Cardiac muscle cell (in vitro differentiated cells and primary cell): Measurements from ENCODE around the gene GPS1. TPM values are rescaled to one million over a fixed set of nuclear protein-coding genes. Genes with fewer than 3 reads are reported as not detected.

Experiments
- DNase-seq, 2 donors: peaks; one replicate each; pipeline versions ENCODE4 v3.0.0 to v3.0.0-alpha.2; 2010 to 2017; ENCODE audit warnings: low read depth in 1 of 2, low spot score in 1 of 2
- H3K27ac ChIP-seq: fragments of 200-600 bp; sonication (generic); 2 replicates; pipeline ENCODE4 v1.5.1; 2016
- H3K27me3 ChIP-seq: fragments of 200-600 bp; sonication (generic); 2 replicates; pipeline ENCODE4 v1.6.0; 2016; ENCODE audit warnings: control low read depth
- H3K36me3 ChIP-seq: fragments of 200-600 bp; sonication (generic); 2 replicates; pipeline ENCODE4 v1.5.1; 2016; ENCODE audit warnings: control low read depth
- H3K4me1 ChIP-seq: fragments of 200-600 bp; sonication (generic); 2 replicates; pipeline ENCODE4 v1.8.1; 2017; ENCODE audit warnings: low read depth, mild to moderate bottlenecking, mixed run types
- H3K4me3 ChIP-seq: fragments of 200-600 bp; sonication (generic); 2 replicates; pipeline ENCODE4 v1.5.1; 2016; ENCODE audit warnings: mild to moderate bottlenecking
- H3K9me3 ChIP-seq: fragments of 200-600 bp; sonication (generic); 2 replicates; pipeline ENCODE4 v1.5.1; 2017; ENCODE audit warnings: low read depth, mild to moderate bottlenecking, control low read depth
- polyA plus RNA-seq: library from polyadenylated mRNA; unstranded; fragments of >200 nt; fragmentation: Nextera tagmentation; extraction: Ambion mirVana; gene quantifications from 2 replicates; pipeline ENCODE4 v1.2.1, GENCODE V29; 2016
- total RNA-seq: library from RNA; depleted of rRNA; stranded (reverse); fragments of >200 nt; gene quantifications from 2 replicates; pipeline ENCODE4 v1.2.3, GENCODE V29; 2016
- TF ChIP-seq, protein P1 (sequence below): IDR thresholded peaks from 2 replicates; pipeline ENCODE4 v1.5.1; 2012; ENCODE audit warnings: low read depth, mild to moderate bottlenecking, low read length

GPS1 gene
- total and polyA plus RNA-seq, 2 experiments from 2014 or later: 231 to 257 TPM

- no peaks in the 10 kb centered on the region for H3K9me3 ChIP-seq
- no peak overlapping the region for H3K27ac ChIP-seq
- no peak overlapping the region for H3K4me3 ChIP-seq
- TF ChIP-seq, protein P1, sequence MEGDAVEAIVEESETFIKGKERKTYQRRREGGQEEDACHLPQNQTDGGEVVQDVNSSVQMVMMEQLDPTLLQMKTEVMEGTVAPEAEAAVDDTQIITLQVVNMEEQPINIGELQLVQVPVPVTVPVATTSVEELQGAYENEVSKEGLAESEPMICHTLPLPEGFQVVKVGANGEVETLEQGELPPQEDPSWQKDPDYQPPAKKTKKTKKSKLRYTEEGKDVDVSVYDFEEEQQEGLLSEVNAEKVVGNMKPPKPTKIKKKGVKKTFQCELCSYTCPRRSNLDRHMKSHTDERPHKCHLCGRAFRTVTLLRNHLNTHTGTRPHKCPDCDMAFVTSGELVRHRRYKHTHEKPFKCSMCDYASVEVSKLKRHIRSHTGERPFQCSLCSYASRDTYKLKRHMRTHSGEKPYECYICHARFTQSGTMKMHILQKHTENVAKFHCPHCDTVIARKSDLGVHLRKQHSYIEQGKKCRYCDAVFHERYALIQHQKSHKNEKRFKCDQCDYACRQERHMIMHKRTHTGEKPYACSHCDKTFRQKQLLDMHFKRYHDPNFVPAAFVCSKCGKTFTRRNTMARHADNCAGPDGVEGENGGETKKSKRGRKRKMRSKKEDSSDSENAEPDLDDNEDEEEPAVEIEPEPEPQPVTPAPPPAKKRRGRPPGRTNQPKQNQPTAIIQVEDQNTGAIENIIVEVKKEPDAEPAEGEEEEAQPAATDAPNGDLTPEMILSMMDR: no peak
- DNase-seq: no peak
- H3K27me3 ChIP-seq: no peaks in the 10 kb centered on the region
- H3K4me1 ChIP-seq: no peaks in the 10 kb centered on the region
- H3K36me3 ChIP-seq: no peaks in the 10 kb centered on the region
Measured at GRCh38 chr17:82028966-82029365, 22.7 kb upstream of the GPS1 start.

DNA sequence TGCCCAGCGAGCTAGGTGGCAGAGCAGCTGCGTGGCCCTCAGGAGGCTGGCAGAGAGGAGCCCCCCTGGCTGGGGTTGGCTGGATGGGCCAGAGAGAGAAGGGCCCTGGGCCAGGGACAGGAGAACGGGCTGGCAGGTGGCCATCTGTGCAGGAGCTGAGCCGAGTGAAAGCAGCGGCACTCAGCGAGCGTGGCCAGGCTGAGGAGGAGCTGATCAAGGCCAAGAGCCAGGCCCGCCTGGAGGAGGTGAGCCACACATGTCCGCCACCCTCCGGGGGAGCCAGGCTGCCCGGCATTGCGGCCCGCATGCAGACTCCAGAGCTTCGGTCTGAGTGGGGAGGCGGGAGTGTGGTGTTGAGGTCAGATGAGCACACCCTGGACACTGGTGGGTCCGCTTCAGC lies 22.3 kb upstream of the GPS1 start:
- no peak for DNase-seq
- Histone ChIP-seq H3K36me3 (no peaks in the 10 kb centered on the region), H3K9me3 (no peaks in the 10 kb centered on the region), H3K4me3 (no peak overlapping the region), H3K27me3 (no peaks in the 10 kb centered on the region), H3K4me1 (no peaks in the 10 kb centered on the region), H3K27ac (no peak overlapping the region)
- TF ChIP-seq, protein P1: no peak

DNA sequence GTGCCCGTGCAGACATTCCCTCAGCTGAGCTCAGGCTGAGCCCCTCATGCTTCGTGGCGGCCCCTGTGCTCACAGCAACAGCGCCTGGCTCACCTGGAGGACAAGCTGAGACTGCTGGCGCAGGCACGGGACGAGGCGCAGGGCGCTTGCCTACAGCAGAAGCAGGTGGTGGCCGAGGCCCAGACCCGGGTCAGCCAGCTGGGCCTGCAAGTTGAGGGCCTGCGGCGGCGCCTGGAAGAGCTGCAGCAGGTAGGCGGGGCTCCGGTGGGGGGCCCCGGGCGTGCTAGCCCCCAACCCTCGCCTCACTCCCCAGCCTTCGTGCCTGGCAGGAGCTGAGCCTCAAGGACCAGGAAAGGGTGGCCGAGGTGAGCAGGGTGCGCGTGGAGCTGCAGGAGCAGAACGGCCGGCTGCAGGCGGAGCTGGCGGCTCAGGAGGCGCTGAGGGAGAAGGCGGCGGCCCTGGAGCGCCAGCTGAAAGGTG lies 21.7 kb upstream of the GPS1 start:
- TF ChIP-seq, protein P1: no peak

GRCh38 chr17:82030470-82031302 lies 21.0 kb upstream of the GPS1 start:
- peak; percentile 89 to 91 for DNase-seq
- Histone ChIP-seq H3K27me3 (no peaks in the 10 kb centered on the region), H3K4me3 (peak overlapping the region; percentile 77), H3K27ac (peak overlapping the region; percentile 16), H3K36me3 (no peaks in the 10 kb centered on the region), H3K9me3 (no peaks in the 10 kb centered on the region), H3K4me1 (no peaks in the 10 kb centered on the region)
- TF ChIP-seq, protein P1: peak; percentile 39

More for the DNA sequence above, 21.7 kb upstream of the GPS1 start:
- H3K27me3 ChIP-seq: no peaks in the 10 kb centered on the region
- DNase-seq: no peak
- no peak overlapping the region for H3K27ac ChIP-seq
- no peak overlapping the region for H3K4me3 ChIP-seq
- no peaks in the 10 kb centered on the region for H3K36me3 ChIP-seq
- H3K4me1 ChIP-seq: no peaks in the 10 kb centered on the region
- no peaks in the 10 kb centered on the region for H3K9me3 ChIP-seq

DNA sequence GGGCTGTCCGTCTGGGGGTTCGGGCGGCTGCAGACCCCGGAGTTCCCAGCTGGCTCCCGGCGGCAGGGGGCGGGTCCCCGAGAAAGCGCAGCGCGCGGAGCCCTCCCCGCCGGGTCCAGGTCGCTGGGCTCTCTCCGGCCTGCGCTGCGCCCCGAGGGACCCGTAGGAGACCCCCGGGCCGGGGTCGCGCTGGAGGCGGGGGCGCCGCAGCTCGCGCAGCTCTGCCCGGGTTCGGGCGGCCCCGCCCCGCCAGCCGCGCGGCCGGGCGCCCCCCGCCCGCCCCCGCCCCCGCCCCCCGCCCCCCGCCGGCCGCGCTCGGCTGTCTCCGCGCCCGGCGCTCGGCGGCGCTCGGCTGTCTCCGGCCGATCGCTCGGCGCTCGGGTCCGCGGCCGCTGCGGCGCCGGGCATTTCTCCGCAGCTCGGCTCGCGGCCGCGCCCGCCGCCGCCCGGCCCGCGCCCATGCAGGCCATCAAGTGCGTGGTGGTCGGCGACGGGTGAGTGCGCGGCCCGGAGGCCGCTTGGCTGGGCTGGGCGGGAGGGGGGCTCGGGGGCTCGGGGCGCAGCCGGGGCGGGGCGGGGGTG lies 20.3 kb upstream of the GPS1 start, which contains the start of gene RAC3:
Gene RAC3, plus strand, starts transcription at position 376 of the 582 bp plus-strand sequence. Its CDS starts 84 bp downstream, at position 460.
- TF ChIP-seq, protein P1: no peak
- peak; percentile 41 to 80 for DNase-seq
- H3K9me3 ChIP-seq: no peaks in the 10 kb centered on the region
- no peaks in the 10 kb centered on the region for H3K27me3 ChIP-seq
- H3K4me3 ChIP-seq: peak within 1 kb of the TSS; percentile 77
- no peaks in the 10 kb centered on the region for H3K36me3 ChIP-seq
- H3K27ac ChIP-seq: peak within 1 kb of the TSS; percentile 16
- peaks cover 4% of the 10 kb centered on the region for H3K4me1 ChIP-seq
